HG02885 (cell line): ENCODE results near the gene ACKR2.
A peak's percentile ranks its signal among the peaks of the same experiment; 100 is the strongest.

ENCODE experiments used
- ATAC-seq: cut with Tn5 transposase; IDR thresholded peaks from one replicate; pipeline ENCODE4 v1.9.1; 2021; ENCODE audit warnings: mild to moderate bottlenecking; ENCODE audit not compliant: unreplicated experiment, poor library complexity

The ACKR2 gene, protein sequence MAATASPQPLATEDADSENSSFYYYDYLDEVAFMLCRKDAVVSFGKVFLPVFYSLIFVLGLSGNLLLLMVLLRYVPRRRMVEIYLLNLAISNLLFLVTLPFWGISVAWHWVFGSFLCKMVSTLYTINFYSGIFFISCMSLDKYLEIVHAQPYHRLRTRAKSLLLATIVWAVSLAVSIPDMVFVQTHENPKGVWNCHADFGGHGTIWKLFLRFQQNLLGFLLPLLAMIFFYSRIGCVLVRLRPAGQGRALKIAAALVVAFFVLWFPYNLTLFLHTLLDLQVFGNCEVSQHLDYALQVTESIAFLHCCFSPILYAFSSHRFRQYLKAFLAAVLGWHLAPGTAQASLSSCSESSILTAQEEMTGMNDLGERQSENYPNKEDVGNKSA

DNA sequence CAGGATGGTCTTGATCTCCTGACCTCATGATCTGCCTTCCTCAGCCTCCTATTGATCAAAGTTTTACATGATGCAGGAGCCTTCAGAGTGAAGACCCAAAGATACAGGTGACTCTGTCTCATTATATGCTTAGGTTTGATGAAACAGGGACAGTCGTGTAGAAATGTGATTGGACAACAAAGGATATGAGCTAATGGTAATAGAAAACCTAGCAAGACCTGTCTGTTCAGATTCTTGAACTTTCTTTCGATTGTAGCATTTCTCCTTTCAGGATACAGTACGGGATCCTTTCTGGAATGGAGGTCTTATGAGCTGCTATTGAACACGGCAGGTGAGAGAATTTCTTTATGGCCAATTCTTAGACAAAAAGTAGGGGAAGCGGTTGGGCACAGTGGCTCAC lies at the start of gene ACKR2:
Gene ACKR2, plus strand, starts transcription at position 244 of the 400 bp plus-strand sequence. CDS start 55,058 bp downstream, outside the sequence.
- ATAC-seq = no peak

- no peak for ATAC-seq
These were observed 47.1 kb upstream of the ACKR2 start for GRCh38 chr3:42762046-42762724.

DNA sequence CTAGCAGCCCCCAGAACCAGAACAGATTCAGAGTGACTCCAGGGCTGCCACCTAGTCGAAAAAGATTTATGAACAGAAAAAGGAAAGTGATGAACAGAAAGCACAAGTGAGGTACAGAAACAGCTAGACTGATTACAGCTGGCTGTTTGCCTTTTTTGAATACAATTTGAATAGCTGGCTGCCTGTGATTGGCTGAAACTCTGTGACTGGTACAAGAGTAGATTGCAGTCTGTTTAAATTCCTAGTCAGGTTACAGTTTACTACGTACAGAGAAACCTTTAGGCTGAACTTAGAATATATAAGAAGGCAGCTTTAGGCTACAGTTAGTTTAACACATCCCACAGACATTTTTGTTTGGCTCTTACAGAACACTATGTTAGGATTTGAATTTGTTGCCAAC lies 46.2 kb upstream of the ACKR2 start:
- ATAC-seq = peak; percentile 49

DNA sequence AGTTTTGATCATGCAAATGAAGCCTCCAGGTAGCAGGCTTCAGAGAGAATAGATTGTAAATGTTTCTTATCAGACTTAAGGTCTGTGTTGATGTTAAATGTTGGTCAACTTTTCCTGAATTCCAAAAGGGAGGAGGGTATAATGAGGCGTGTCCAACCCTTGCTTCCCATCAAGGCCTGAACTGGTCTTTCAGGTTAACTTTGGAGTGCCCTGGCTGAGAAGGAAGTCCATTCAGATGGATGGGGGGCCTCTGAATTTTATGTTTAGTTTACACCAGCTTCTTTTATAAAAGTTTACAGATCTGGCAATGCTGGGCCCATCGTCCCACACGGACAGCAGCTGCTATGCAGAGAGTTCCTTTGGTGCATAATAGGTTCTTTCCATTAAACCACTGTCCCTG lies 45.1 kb upstream of the ACKR2 start:
- ATAC-seq = no peak

GRCh38 chr3:42764561-42765295 lies 44.5 kb upstream of the ACKR2 start:
- ATAC-seq = no peak

- no peak for ATAC-seq
These were observed 39.6 kb upstream of the ACKR2 start for GRCh38 chr3:42769477-42770131.

DNA sequence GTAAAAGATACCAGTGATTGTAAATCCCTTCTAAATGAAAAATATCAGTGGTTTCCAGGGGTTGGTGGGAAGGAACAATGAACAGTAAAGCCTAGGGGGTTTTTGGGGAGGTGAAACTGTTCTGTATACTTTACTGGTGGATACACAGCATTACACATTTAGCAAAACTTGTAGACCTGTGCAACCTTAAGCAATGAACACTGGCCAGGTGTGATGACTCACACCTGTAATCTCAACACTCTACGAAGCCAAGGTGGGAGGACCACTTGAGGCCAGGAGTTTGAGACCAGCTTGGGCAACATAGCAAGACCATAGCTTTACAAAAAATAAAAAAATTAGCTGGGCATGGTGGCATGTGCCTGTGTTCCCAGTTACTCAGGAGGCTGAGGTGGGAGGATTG lies 38.0 kb upstream of the ACKR2 start:
- no peak for ATAC-seq

GRCh38 chr3:42772670-42773408 lies 36.4 kb upstream of the ACKR2 start, which contains the start of gene CCDC13:
Gene CCDC13 (minus strand): TSS chr3:42773253. CDS start chr3:42758345, 14,908 bp downstream.
- peak; percentile 99 for ATAC-seq

GRCh38 chr3:42773409-42773751 lies 35.9 kb upstream of the ACKR2 start:
- peak; percentile 11 for ATAC-seq

GRCh38 chr3:42778644-42779043 lies 30.6 kb upstream of the ACKR2 start:
- no peak for ATAC-seq

DNA sequence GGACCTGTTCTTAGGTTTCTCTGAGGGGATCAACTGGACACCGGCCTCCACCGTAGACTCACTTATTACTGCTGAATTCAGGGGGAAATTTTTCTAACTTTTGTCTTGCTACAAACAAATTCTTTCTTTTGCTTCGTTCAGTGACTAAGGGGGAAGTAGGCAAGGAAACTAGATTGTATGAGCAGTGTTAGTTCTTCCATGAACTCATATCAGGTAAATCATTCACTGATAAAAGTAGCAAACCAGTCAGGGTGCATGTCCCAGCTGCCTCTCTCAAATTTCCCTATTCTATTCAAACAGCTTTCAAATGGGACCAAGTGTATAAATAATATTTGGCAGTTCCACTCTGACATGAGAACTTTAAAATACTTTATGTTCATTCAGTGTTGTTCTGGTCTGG lies 28.8 kb upstream of the ACKR2 start:
- no peak for ATAC-seq

- peak; percentile 45 for ATAC-seq
These were observed 28.1 kb upstream of the ACKR2 start for GRCh38 chr3:42780892-42781700.

DNA sequence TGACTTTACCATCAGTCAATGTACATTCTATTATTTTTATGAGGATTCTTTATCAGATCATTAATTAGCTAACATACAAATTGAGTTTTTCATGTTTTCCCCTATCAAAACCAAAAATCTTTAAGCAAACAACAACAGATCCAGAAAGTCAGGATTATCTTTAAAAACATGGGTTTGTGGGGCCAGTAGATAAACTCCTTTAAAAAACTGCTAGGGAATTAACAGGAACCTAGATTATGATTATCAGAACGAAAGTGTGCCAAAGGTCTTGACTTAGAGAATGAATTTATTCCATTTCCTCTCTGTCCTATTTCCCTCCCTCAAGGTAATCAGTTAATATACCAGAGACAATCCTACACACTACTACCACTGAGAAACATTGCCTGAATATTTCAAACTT lies 23.0 kb upstream of the ACKR2 start:
- ATAC-seq = no peak

GRCh38 chr3:42786631-42787030 lies 22.6 kb upstream of the ACKR2 start:
- no peak for ATAC-seq

- no peak for ATAC-seq
These were observed 18.5 kb upstream of the ACKR2 start for GRCh38 chr3:42790714-42791229.

DNA sequence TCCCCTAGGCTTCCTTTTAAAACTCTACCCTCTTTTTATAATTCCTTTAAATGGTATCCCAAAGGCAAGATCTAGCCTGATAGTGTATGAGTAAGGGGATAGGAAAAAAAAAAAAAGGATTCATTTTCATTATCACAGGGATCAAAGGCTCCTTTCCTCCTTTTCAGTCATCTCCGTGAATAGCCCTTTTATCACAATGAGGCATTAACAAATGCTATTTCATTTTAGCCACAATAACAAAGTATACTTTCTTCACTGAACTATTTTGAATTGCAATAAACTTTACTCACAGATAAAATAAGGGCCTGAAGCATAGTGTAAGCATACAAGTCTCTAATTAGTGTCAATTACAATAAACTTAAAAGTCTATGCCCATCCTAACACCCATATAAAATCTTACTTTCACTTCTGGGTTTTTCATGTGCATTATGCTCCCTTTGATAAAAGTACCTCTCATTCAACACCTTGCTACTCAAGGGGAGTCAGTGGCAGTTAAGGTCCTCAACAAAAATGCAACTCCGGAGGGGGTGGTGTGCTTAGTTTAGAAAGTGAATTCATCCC lies 13.5 kb upstream of the ACKR2 start:
- no peak for ATAC-seq

DNA sequence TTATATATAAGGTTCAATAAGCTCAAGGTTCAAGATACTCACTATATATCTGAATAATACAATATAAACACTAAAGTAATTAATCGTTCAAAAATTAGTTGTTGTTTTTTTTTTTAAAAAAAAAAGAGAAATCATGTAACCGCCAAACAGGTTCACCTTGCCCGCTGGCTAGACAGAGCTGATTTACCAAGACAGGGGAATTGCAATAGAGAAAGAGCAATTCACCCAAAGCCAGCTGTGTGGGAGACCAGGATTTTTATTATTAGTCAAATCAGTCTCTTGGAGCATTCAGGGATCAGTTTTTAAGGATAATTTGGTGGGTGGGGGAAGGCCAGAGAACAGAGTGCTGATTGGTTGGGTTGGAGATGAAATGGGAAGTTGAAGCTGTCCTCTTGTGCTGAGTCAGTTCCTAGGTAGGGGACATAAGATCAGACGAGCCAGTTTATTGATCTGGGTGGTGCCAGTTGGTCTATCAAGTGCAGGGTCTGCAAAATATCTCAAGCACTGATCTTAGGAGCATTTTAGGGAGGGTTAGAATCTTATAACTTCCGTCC lies 12.8 kb upstream of the ACKR2 start:
- ATAC-seq = no peak

DNA sequence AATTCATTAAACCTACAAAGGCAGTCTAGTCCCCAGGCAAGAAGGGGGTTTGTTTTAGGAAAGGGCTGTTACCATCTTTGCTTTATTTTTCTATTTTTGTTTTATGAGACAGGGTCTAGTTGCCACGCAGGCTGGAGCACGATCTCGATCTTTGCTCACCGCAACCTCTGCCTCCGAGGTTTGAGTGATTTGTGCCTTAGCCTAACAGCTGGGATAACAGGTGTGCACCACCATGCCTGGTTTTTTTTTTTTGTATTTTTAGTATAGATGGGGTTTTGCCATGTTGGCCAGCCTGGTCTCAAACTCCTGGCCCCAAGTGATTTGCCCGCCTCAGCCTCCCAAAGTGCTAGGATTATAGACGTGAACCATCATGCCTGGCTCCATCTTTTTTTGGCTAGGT lies 9.9 kb upstream of the ACKR2 start:
- ATAC-seq = no peak
